Activated T-helper 1 cell treated with anti-CD3 and anti-CD28 coated beads, Interleukin-2, amount 50 U/mL, for 16 hours (primary cell): ENCODE data around the gene SOX12.

ENCODE experiments used
- DNase-seq, 2 donors: peaks; one replicate each; pipeline ENCODE4 v3.0.0-alpha.2; 2020; ENCODE audit warnings: low read depth in 1 of 2, low spot score in 1 of 2

Gene SOX12

DNA sequence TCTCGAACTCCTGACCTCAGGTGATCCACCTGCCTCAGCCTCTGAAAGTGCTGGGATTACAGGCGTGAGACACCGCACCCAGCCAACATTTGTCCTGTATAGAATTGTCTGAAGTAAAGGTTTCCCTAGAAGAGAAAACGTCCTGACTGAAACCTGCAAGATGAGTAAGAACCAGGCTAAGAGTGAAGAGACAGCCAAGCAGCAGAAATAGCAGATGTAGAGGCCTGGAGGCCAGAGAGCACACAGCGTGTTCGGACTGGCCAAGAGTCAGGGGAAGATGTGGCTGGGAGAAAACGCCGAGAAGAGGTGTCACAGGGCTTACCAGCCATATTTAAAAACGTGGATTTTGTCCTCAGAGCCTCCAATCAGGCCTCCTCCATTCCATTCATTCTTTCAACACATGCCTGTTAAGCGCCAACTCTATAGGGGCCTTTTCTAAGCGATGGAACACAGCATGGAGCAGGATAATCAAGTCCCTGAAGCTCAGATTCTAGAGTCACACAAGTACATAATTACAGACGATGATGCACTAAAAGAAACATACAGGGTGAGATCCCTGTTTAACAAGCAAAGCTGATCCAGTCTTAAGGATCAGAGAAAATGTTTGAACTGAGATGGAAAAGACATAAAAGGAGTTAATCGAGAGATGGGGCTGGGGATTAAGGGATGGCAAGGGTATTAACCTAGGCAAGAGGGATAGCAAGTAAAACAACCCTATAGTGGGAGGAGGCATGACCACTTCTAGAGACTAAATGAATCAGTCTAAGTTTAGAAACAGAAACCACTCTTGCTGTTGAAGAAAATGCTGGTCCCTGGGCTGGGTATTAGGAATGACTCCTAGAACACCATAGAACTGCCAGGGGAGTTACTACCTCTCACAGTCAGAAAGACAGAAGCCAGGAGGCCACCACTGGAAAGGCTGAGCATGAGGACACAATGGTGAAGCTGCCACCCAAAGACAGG lies 23.2 kb upstream of the SOX12 start:
- no peak for DNase-seq

DNA sequence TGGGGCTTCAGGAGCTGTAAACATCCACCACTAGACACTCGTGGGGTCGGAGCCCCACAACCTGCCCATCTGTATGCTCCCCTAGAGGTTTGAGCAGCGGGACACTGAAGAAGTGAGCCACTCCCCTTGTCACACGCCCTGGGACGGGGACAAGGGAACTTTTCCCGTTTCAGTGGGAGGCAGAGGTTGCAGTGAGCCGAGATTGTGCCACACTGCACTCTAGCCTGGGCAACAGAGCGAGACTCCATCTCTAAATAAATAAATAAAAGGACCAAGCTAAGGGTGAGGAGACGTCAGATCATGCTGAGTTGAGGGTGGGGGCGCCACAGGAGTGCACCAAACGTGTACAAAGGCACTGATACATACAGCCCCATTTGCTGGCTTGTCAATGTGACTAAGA lies 19.6 kb upstream of the SOX12 start:
- no peak for DNase-seq

DNA sequence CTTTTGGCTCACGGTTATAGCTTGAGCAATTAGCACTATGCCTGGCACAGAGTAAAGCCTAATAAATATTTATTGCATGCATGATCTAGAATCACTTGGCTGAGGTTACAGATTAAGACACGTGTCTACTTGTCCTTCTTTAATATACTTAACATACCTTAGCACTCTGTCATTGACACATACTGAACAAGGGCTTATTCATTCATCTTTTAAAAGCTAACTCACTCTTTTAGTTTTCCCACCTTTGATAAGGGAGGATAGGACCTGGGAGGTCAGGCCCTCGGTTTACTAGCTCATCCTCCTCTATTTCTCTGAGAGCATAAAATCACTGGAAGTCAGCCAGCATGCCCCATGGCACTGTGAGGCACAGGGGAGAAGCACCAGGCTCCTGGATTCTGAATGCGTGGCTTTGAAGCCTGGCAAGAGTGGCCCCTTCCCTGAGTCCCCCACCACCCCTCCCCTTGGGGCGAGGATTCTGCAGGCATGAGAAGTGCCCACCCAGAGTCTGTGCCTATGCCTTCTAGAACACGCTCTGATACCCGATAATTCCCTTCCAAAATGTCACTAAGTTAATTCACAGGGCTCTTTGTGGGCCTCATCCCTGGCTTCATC lies 16.8 kb upstream of the SOX12 start:
- no peak for DNase-seq

DNA sequence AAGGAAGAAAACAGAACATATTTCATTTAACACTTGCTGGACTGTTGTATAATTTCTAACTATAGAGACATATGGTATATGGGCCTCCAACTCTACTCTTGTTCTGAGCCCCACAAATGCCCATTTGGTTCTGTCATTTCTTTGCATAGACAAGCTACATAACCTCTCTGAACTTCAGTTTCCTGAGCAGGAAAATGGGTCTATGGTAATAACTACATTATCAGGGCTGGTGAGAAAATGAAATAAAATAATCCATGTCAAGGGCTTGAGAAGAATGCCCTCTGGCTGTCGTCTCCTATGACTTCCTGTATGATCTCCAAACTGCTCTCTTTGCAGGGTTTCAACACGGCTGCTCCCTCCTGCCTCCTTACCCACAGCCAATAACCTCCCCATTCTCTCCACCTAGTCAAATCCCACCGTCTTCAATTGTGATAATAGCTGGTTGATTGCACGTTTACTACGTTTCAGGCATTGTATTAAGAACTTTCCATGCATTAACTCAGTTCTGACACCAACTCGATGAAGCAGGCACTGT lies 16.0 kb upstream of the SOX12 start:
- no peak for DNase-seq

DNA sequence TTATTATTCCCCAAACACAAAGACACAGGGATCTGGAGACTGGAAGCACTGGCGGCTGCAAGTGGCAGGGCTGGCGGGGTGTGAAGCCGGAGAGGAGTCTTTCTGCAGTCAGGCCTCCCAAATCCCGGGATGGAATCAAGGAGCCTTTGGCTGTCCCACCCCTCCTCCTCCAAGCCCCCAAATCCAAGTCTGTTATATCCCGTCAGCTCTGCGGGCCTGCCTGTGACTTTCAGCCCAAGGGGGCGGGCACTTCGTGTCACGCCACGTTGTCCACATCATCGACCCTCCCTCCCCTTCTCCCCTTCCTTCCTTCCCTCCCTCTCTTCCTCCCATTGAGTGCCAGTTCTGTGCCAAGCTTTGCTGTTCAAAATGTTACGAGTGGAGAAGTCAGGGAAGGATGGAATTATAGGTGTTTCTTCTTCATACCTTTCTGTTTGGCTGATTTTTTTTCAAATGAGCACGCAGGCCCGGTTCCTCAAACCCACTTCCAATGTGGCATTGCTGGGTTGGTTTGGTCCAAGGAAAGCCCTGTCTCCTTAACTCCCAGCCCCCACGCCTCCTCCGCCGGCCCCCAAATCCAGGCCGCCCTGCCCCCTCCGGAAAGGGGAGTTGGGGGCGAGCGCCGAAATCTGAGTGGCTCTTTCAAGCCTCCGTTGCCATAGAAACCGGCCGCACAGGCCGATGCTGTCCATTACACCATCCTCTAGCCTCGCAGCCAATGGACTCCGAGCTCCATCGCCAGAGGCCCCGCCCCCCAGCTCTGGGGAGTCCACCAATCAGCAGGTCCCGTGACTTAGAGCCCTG lies 15.3 kb upstream of the SOX12 start:
- DNase-seq: peak in 1 of 2 donors; percentile 61

DNA sequence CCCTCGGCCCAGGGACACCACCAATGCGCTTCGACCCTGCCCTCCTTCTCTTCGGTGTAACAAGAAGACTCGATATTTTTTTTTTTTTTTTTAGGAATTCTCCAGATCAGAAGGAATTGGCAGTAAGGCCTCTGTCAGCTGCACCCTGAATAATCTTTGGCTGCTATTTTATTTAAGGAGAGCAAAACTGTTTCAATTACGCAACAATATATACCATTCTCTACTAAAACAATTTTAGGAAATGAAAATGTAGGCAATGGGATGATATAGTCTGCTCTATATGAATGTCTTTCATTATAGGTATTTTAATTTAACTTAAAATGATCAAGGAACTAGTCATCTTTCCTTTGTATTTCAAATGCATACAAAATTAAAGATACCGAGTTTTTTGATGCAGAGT lies 14.7 kb upstream of the SOX12 start:
- no peak for DNase-seq

DNA sequence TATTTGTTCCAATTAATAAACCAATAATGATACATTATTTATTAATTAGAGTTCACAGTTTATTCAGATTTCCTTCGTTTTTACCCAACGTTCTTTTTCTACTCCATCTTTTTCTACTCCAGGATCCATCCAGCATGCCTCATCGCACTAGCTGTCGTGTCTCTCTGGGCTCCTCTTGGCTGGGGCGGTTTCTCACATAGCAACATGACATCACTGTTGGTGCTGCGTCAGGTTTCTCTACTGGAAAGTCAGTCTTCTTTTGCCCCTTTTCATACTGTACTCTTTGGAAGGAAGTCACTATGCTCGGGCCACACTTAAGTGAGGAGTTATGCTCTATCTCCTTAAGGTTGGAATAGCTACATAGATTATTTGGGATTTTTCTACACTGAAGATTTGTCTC lies 13.7 kb upstream of the SOX12 start:
- DNase-seq: no peak

DNA sequence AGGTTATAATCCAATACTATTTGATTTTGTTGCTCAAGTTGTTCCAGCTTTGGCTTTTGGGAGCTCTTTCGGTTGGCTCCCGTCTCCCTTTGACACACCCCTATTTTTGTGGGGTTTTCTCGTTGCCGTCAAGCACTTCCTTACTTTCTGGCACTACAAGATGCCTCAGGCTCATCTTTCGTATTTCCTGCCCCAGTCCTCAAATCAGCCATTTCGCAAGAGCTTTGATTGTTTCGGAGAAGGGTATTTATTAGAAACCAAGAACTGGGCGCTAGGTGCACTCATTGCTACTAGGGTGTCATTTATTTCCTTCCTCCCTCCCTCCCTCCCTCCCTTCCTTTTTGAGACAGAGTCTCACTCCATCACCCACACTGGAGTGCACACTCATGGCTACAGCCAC lies 13.3 kb upstream of the SOX12 start:
- no peak for DNase-seq

DNA sequence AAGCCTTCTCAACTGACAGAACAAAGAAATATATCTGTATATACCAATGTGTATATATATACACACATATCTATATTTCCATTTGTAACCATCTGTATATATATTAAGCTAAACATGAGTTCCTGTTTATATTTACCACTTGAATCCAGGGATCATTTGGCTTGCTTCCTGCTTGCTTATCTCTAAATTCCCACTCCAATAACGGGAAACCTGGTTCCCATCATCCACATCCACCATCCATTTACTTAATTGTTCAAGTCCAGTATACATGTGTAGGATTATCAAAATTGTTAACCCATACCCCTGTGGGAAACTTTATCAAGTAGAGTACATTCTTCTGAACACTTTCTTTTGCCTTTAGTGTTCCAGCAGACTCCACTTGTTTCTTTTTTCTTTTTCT lies 12.5 kb upstream of the SOX12 start:
- DNase-seq: no peak

DNA sequence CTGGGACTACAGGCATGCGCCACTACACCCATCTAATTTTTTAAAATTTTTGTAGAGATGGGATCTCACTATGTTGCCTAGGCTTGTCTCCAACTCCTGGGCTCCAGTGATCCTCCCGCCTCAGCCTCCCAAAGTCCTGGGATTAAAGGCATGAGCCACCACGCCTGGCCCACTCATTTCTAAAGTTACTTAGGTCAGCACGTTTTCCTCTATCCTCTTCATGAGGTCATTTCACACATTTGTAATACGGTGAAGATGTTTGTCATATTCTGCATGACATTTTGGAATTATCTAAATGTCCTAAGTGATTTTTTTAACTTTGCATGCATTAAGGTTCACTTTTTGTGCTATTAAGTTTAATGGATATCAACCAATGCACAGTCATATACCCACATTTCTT lies 11.9 kb upstream of the SOX12 start:
- DNase-seq: no peak

DNA sequence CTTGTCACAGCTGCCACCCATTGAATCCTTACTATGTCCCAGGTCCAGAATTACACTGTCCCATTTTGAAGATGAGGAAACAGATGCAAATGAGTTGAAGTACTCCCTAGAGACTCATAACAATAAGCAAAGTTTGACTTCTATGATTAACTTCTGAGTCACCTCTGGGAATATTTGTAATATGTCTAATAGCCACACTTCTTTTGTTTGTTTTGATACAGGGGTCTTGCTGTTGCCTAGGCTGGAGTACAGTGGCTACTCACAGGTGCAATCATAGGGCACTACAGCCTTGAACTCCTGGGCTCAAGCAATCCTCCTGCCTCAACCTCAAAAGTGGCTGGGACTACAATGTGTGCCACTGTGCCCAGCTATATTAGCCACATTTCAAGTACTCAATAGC lies 11.4 kb upstream of the SOX12 start:
- no peak for DNase-seq

DNA sequence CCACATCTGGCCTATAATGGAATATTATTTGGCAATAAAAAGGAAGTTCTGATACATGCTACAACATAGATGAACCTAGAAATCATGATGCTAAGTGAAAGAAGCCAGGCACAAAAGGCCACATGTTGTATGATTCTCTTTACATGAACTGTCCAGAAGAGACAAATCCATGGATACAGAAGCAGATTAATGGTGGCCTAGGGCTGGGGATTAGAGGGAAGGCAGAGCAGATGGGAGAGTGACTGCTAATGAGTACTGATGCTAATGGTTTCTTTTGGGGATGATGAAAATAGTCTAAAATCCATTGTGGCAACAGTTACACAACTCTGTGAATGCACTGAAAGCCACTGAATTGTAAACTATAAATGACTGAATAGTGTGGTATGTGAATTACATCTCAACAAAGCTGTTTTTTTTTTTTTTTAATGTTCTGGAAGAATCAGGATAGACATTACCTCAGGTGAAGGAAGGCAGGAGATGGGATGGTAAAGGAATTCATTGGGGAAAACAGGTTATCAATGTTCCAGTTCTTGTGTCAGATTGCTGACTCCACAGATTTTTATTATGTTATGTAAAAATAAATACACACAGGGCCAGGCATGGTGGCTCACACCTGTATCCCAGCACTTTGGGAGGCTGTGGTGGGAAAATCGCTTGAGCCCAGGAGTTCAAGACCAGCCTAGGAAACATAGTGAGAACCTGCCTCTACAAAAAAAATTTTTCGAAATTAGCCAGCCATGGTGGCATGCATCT lies 8.9 kb upstream of the SOX12 start:
- no peak for DNase-seq

DNA sequence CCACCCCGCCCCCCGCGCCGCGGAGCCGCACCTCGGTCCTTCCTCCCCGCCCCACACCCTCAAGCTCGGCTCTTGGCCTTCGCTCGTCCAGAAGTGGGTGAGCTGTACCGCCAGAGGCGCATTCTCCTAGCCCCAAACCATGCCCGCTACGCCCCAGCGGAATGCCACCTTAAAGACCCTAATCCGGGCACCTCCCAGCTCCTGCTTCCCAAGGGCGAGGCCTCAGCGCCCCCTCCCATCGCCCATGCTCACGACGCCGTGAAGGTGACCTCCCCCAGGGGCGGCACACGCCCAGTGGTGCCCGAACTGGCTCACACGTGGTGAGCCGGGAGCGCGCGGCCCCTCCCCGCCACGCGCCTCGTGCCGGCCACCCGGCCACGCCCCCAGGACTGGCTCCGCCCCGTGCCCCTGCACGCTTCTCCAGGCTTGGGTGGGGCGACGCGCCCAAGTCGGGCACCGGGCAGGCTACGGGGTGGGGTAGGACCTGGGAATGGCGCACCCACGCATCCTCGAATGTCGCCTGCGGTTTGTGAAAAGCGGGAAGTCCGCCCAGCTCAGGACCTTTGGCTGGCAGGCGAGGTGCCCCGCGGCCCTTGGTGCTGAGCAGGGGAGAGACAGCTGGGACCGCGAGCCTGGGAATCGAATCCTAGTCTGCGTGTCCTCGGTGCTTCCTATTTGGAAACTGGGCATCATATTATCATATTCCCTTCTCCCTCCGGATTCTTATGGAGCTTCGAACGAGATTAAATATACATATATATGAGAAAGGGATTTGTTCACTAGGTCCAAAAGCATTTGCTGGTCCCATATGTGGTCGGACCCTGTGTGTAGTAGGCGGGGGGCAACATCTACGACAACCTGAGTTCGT lies 941 bp upstream of the SOX12 start:
- peak; percentile 75 to 82 for DNase-seq

DNA sequence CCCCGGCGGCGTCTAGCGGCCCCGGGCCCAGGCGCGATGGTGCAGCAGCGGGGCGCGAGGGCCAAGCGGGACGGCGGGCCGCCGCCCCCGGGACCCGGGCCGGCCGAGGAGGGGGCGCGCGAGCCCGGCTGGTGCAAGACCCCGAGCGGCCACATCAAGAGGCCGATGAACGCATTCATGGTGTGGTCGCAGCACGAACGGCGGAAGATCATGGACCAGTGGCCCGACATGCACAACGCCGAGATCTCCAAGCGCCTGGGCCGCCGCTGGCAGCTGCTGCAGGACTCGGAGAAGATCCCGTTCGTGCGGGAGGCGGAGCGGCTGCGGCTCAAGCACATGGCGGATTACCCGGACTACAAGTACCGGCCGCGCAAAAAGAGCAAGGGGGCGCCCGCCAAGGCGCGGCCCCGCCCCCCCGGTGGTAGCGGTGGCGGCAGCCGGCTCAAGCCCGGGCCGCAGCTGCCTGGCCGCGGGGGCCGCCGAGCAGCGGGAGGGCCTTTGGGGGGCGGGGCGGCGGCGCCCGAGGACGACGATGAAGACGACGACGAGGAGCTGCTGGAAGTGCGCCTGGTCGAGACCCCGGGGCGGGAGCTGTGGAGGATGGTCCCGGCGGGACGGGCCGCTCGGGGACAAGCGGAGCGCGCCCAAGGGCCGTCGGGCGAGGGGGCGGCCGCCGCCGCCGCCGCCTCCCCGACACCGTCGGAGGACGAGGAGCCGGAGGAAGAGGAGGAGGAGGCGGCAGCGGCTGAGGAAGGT lies 715 bp downstream of the SOX12 start:
- peak in 1 of 2 donors; percentile 14 for DNase-seq

DNA sequence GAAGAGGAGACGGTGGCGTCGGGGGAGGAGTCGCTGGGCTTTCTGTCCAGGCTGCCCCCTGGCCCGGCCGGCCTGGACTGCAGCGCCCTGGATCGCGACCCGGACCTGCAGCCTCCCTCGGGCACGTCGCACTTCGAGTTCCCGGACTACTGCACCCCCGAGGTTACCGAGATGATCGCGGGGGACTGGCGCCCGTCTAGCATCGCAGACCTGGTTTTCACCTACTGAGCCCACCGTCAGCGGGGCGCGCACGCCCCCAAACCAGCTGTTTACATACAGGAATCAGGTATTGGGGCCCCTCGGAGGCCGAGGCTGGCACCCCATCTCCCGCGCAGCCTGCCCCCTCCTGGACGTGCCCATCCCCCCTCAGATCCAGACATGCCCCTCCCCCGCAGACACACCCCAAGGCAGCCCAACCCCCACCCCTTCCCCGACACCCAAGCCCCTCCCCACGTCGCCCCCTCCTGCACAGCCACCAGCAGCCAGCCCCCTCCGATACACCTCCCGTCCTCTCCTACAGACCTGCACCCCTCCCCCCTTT lies 1.4 kb downstream of the SOX12 start:
- DNase-seq: no peak

DNA sequence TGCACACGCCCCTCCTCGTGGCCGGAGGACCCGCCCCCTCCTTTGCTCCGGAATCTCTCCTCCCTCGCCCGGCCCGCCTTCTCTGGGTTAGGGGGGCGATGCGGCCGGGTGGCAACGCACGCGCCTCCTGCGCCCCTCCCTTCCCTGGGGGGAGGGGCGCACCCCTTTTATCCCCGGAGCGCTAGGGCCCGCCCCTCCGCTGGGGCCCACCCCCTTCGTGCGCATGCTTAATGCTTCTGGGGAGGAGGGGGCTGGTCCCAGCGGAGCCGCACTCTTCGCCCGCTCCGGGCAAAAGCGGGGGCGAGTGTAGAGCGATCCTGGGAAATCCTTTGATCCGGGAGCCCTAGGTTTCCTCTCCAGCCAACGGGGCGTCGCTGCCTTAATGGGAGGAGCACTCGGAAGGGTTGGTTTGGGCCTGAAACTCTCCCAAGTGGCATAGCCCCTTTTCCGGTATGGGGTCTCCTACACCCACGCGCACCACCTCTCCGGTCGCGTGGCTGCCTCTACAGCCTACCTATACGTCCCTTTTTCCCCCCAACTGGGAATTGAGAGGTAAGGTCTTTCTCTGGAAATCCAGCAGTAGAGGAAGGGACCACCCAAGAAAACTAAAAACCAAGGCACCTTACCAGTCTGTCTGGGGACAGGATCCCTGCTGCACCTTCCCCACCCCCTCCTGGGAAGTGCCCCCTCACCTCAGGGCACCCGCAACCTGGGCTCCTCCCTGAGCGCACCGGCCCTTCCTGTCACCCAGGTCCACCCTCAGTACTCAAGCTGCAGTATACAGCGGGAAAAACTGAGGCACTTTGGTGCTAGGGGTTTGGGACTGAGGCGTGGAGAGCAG lies 2.1 kb downstream of the SOX12 start:
- DNase-seq: peak; percentile 34 to 56

DNA sequence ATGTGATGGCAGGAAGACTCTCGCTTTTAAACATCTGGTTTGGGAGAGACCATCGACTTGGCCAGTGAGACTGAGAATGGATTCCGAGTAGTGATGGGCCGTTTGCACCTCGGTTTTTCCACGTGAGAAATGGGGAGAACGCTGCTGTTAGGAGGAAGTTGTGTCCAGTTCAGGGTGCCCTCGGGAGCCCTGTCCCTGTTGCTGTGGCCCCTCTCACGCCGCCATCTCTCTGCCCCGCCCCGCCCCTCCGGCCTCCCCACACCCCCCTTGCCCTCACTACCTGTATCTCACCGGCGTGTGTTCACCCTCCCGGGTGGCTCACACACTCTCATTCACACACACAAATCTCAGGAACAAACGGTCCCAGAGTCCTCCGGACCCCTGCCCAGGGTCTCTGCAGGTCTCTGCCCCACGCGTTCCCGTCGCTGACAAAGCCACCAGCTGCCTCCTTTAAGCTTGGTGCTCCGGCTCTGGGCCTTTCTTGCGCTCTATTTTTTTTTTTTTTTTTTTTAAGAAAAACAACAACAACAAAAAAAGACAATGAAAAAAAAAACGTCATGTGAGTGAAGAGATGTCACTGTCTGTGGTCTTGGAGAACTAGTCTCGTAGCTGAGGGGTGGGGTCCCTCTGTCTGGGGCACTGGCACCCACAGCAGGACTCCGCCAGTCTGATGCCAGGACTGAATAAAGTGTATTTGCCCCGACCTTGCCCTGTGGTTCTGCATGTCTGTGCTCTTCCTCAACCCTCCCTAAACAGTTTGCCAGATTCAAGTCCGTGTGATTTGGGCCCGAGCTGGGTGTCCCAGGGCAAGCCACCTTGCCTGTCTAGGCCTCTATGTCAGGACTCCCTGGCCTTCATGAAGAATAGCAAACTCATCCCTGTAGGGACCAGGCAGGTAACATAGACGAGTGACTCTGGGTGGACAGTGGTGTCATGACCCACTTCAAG lies 2.9 kb downstream of the SOX12 start:
- DNase-seq: no peak
